ENCODE measurements around the gene SCRN1.

DNA sequence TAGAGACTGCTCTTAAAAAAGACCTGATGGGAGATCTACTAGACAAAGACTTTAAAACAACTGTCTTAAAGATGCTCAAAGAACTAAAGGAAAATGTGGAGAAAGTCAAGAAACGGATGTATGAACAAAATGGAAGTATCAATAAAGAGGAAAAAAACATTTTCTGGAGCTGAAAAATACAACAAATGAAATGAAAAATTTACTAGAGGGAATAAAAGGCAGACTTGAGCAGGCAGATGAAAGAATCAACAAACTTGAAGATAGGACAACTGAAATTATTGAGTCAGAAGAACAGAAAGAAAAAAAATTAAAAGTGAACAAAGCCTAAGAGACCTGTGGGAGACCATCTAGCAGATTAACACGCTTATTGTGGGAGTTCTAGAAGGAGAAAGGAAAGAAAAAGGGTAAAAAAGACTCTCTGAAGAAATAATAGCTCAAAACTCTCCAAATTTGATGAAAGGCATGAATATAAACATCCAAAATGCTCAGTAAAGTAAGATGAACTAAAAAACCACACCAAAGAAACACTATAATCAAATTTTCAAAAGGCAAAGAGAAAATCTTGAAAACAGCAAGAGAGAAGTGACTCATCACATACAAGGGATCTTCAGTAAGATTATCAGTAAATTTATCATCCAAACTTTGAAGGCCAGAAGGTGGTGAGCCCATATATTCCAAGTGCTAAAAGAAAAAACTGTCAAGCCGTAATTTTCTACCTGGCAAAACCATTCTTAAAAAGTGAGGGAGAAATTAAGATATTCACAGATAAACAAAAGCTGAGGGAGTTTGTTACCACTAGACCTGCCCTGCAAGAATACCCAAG, 83.2 kb downstream of the SCRN1 start:
- TF ChIP-seq, protein P1, sequence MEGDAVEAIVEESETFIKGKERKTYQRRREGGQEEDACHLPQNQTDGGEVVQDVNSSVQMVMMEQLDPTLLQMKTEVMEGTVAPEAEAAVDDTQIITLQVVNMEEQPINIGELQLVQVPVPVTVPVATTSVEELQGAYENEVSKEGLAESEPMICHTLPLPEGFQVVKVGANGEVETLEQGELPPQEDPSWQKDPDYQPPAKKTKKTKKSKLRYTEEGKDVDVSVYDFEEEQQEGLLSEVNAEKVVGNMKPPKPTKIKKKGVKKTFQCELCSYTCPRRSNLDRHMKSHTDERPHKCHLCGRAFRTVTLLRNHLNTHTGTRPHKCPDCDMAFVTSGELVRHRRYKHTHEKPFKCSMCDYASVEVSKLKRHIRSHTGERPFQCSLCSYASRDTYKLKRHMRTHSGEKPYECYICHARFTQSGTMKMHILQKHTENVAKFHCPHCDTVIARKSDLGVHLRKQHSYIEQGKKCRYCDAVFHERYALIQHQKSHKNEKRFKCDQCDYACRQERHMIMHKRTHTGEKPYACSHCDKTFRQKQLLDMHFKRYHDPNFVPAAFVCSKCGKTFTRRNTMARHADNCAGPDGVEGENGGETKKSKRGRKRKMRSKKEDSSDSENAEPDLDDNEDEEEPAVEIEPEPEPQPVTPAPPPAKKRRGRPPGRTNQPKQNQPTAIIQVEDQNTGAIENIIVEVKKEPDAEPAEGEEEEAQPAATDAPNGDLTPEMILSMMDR (conservative IDR thresholded peaks at IDR 0.05) = no peak
- TF ChIP-seq ZFX (IDR thresholded peaks at IDR 0.05) = no peak

Data from C4-2B (cell line).